Transverse colon (tissue), 4 donors: Measurements from ENCODE around the gene SH2D2A. TPM values are rescaled to one million over a fixed set of nuclear protein-coding genes. Genes with fewer than 3 reads are reported as not detected.

Source experiments
- DNase-seq: peaks from one replicate; pipeline ENCODE4 v3.0.0-alpha.2; 2019
- H3K27ac ChIP-seq, 4 donors: fragments of 200-600 bp; sonication (generic); 2 replicates each; pipeline ENCODE4 v1.5.1; 2016 to 2018; ENCODE audit warnings: inconsistent platforms in 4 of 4
- H3K27me3 ChIP-seq: fragments of 200-600 bp; sonication (generic); 2 replicates; pipeline ENCODE4 v1.5.1; 2017; ENCODE audit warnings: inconsistent platforms
- H3K36me3 ChIP-seq, 4 donors: fragments of 200-600 bp; sonication (generic); 2 replicates each; pipeline ENCODE4 v1.5.1; 2017 to 2019; ENCODE audit warnings: inconsistent platforms in 4 of 4
- H3K4me1 ChIP-seq, 4 donors: fragments of 200-600 bp; sonication (generic); 2 replicates each; pipeline ENCODE4 v1.5.1; 2017 to 2020; ENCODE audit warnings: inconsistent platforms in 4 of 4
- H3K4me3 ChIP-seq, 4 donors: fragments of 200-600 bp; sonication (generic); 1 replicate in 1 of 4; 2 replicates in 3 of 4; pipeline versions ENCODE4 v1.5.1 to v1.6.1; 2017 to 2019; ENCODE audit warnings: inconsistent platforms in 4 of 4
- H3K9me3 ChIP-seq, 2 donors: fragments of 200-600 bp; sonication (generic); 2 replicates each; pipeline ENCODE4 v1.5.1; 2017 to 2019; ENCODE audit warnings: inconsistent platforms in 2 of 2
- EP300 ChIP-seq: sonication (generic); formaldehyde crosslinking; IDR thresholded peaks from one replicate; pipeline ENCODE4 v1.6.1; 2017; ENCODE audit warnings: antibody characterized with exemption, low read depth
- POLR2A ChIP-seq: fragments of 450-650 bp; IDR thresholded peaks from one replicate; pipeline ENCODE4 v1.6.1; 2016; ENCODE audit warnings: antibody characterized with exemption, mild to moderate bottlenecking, moderate library complexity
- POLR2AphosphoS5 ChIP-seq, 3 donors: sonication (generic); formaldehyde crosslinking; IDR thresholded peaks; one replicate each; pipeline ENCODE4 v1.6.1; 2016; ENCODE audit warnings: antibody characterized with exemption in 3 of 3
- WGBS, 2 donors: methylation state at CpG; one replicate each; pipeline ENCODE4 v1.1.5; 2018; ENCODE audit warnings: low coverage in 1 of 2; 5-methylcytosine and 5-hydroxymethylcytosine counted together
- in situ Hi-C, 4 donors: fragments of 200-750 bp; cut with MboI; loops; one replicate each; pipeline versions ENCODE4 v1.15.0 to v1.15.1; 2017; ENCODE audit warnings: low sequenced_read_pairs in 3 of 4, low pct_ligation_motif_present in 1 of 4, low pct_unique_long_range_greater_than_20kb in 1 of 4
- intact Hi-C: fragments of 100-400 bp; cut with DNase I; formaldehyde crosslinking; loops from one replicate; pipeline ENCODE4 v1.15.1; 2023; ENCODE audit warnings: low total_unique reads
- total RNA-seq, 4 donors: library from RNA; depleted of rRNA; stranded (reverse); fragments of >200 nt; gene quantifications; one replicate each; pipeline ENCODE4 v1.1.0, GENCODE V29; 2016
- TF ChIP-seq, protein P1 (sequence below), 5 experiments: fragments of 200-600 bp in 3 of 5; fragments of 450-650 bp in 2 of 5; sonication (generic) in 3 of 5; IDR thresholded peaks; 1 replicate in 2 of 5; 2 replicates in 3 of 5; pipeline ENCODE4 v1.5.1; 2016 to 2017; ENCODE audit warnings: antibody characterized with exemption in 5 of 5, inconsistent platforms in 3 of 5, mild to moderate bottlenecking in 2 of 5, moderate library complexity in 1 of 5

SH2D2A gene
- total RNA-seq, 4 donors from 2014 or later, result 1.9 to 5.9 (median 3.4) TPM; not detected in 1

DNA sequence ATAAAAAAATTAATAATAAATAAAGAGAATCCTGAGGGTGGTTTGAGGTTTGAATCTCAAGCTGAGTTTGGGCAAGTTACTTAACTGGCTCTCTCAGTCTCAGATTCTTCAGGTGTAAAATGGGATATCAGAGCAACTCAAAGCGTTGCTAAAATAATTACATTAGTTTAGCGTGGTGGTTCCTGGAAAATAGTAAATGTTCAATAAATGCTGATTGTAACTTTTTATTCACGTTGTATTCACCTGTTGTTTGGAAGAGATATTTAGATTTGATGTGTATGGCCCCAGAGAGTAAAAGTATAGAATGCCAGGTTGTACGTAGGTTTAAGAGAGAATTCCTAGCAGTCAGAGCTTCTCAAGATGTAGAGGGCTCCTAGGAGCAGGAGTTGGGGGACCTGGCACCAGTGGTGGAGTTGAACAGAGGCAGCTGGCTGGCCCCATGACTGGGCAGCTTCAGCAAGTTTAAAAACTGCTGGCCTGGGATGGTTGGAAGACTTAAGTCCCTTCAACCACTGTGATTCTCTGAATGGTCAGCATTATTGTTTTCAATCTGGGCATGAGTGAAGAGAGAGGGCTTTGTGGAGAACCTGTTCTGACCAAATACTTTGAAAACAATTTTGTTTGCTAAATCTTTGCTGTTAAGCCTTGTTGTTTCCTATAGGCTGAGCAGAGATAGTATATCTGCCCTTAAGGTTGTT lies 26.9 kb downstream of the SH2D2A start:
- intact Hi-C loops, result no loop called here
- DNase-seq, result no peak
- Histone ChIP-seq H3K9me3 (no peaks in the 10 kb centered on the region), H3K27me3 (no peaks in the 10 kb centered on the region), H3K36me3 (peaks cover 0 to 59% (median 24%) of the 10 kb centered on the region in 4 donors), H3K4me3 (no peak overlapping the region), H3K4me1 (no peaks in the 10 kb centered on the region), H3K27ac (no peak overlapping the region)
- 78 to 82% methylated on average over 4 of the region's 4 CpGs for WGBS, 2 donors
- in situ Hi-C loops, result no loop called here
- TF ChIP-seq EP300 (no peak), POLR2A (no peak), POLR2AphosphoS5 (IDR thresholded peaks at IDR 0.05) (no peak)
- TF ChIP-seq, protein P1, sequence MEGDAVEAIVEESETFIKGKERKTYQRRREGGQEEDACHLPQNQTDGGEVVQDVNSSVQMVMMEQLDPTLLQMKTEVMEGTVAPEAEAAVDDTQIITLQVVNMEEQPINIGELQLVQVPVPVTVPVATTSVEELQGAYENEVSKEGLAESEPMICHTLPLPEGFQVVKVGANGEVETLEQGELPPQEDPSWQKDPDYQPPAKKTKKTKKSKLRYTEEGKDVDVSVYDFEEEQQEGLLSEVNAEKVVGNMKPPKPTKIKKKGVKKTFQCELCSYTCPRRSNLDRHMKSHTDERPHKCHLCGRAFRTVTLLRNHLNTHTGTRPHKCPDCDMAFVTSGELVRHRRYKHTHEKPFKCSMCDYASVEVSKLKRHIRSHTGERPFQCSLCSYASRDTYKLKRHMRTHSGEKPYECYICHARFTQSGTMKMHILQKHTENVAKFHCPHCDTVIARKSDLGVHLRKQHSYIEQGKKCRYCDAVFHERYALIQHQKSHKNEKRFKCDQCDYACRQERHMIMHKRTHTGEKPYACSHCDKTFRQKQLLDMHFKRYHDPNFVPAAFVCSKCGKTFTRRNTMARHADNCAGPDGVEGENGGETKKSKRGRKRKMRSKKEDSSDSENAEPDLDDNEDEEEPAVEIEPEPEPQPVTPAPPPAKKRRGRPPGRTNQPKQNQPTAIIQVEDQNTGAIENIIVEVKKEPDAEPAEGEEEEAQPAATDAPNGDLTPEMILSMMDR (IDR thresholded peaks at IDR 0.05), result no peak

DNA sequence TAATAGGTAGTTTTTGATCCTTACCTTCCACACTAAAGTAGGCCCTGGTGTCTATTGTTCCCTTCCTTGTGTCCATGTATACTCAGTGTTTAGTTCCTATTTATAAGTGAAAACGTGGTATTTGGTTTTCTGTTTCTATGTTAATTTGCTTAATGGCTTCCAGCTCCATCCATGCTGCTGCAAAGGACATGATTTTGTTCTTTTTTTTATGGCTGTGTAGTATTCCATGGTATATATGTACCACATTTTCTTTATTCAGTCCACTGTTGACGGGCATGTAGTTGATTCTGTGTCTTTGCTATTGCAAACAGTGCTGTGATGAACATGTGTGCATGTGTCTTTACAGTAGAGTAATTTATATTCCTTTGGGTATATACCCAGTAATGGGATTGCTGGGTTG lies 28.5 kb downstream of the SH2D2A start:
- Histone ChIP-seq H3K36me3 (peaks cover 0 to 52% (median 25%) of the 10 kb centered on the region in 4 donors), H3K27me3 (no peaks in the 10 kb centered on the region), H3K9me3 (no peaks in the 10 kb centered on the region), H3K27ac (no peak overlapping the region), H3K4me1 (no peaks in the 10 kb centered on the region), H3K4me3 (no peak overlapping the region)
- in situ Hi-C loops, result no loop called here
- intact Hi-C loops, result no loop called here
- WGBS, 2 donors, result 90% methylated on average over 1 to 2 of the region's 2 CpGs
- TF ChIP-seq, protein P1 (IDR thresholded peaks at IDR 0.05), result no peak
- TF ChIP-seq POLR2AphosphoS5 (IDR thresholded peaks at IDR 0.05), result no peak
- no peak for TF ChIP-seq EP300
- no peak for TF ChIP-seq POLR2A
- DNase-seq, result no peak

DNA sequence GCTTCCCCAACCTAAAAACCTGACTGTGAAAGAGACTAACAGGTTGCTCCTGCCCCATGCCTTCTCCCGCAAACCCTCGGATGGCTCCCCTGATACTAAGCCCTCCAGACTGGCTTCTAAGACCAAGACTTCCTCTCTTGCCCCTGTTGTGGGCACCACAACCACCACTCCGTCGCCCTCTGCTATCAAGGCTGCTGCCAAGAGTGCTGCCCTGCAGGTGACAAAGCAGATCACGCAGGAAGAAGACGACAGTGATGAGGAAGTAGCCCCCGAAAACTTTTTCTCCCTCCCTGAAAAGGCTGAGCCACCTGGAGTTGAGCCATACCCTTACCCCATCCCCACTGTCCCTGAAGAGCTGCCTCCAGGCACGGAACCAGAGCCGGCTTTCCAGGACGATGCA lies 30.0 kb downstream of the SH2D2A start:
- 88% methylated on average over 10 of the region's 10 CpGs; no CpG with 5 or more reads in 1 of the 2 donors for WGBS, 2 donors
- no peaks in the 10 kb centered on the region for H3K9me3 ChIP-seq
- no peak overlapping the region for H3K4me3 ChIP-seq
- H3K27ac ChIP-seq, result no peak overlapping the region
- intact Hi-C loops, result no loop called here
- TF ChIP-seq POLR2A (no peak), EP300 (no peak), POLR2AphosphoS5 (IDR thresholded peaks at IDR 0.05) (no peak)
- TF ChIP-seq, protein P1 (IDR thresholded peaks at IDR 0.05), result no peak
- H3K4me1 ChIP-seq, result no peaks in the 10 kb centered on the region
- H3K27me3 ChIP-seq, result no peaks in the 10 kb centered on the region
- in situ Hi-C loops, result no loop called here
- peaks cover 0 to 39% (median 17%) of the 10 kb centered on the region in 4 donors for H3K36me3 ChIP-seq
- no peak for DNase-seq

DNA sequence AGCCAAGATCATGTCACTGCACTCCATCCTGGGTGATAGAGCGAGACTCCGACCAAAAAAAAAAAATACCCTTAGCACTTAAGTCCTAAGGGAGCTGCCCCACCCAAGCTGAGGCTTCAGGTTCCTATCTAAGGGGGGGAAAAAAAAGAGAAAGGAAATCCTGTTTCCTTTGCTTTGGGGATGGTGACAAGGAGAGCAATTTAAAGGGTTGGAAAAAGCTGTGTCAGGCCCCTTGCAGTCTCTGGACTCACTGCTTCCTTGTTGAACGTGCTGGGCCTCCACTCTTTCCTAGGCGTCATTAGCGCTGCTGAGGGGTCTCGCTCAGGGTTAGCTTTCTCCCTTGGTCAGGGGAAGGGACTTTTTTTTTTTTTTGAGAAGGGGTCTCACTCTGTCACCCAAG lies 31.2 kb downstream of the SH2D2A start:
- H3K9me3 ChIP-seq, result no peaks in the 10 kb centered on the region
- H3K4me1 ChIP-seq, result no peaks in the 10 kb centered on the region
- intact Hi-C loops, result no loop called here
- H3K27ac ChIP-seq, result no peak overlapping the region
- 89 to 90% methylated on average over 5 to 6 of the region's 6 CpGs for WGBS, 2 donors
- no peak overlapping the region for H3K4me3 ChIP-seq
- peaks cover 0 to 31% (median 17%) of the 10 kb centered on the region in 4 donors for H3K36me3 ChIP-seq
- no peak for TF ChIP-seq POLR2A
- TF ChIP-seq POLR2AphosphoS5 (IDR thresholded peaks at IDR 0.05), result no peak
- TF ChIP-seq, protein P1 (IDR thresholded peaks at IDR 0.05), result no peak
- no peak for TF ChIP-seq EP300
- no peaks in the 10 kb centered on the region for H3K27me3 ChIP-seq
- in situ Hi-C loops, result no loop called here
- no peak for DNase-seq
